GM21515 (cell line): ENCODE data around the gene GOLGA8N.
"Not testable (repeated sequence)": the region's sequence is repeated elsewhere in the genome, so short reads cannot be mapped to it uniquely, and the experiment has no call there.

Source experiments
- ATAC-seq: cut with Tn5 transposase; IDR thresholded peaks from one replicate; pipeline ENCODE4 v1.9.1; 2021; ENCODE audit not compliant: unreplicated experiment

The GOLGA8N gene

DNA sequence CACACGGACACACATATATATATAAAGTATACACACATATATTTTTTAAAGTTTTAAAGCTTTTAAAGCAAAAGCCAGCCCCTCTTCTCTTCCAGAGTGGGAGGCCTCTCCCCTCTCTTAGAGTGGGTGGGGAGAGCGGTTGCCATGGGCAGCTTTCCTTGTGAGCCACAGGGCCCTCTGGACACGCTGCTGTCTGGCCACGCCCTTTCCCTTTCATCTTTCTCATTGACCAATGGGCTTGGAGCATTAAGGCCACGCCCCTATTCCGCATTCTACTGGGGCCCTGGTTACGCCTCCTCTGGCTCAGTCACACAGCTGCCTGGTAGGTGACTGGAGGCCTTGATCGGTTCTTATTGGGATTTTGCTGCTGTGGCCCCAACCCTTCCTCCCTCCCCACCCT lies at the start of gene GOLGA8N:
GOLGA8N (plus strand) TSS at position 306 of the 400 bp plus-strand sequence.
- ATAC-seq = not testable (repeated sequence)

DNA sequence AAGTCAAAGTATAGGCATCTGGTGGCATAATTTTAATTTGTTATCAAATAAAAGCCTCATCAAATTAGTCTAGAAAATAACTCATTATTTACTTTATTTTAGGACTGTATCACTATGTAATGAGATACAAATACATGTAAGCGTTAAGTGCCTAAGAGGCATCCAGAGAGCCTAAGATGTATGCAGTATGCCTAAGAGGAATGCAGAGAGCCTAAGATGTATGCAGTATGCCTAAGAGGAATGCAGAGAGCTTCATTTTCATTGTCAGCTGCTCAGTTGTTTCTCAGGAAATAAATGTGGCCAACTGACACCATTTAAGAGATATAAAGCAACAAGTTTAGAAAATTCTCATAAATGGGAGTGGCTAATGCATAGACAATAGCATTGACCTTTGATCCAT lies 49.8 kb upstream of the GOLGA8N start:
- ATAC-seq = not testable (repeated sequence)

DNA sequence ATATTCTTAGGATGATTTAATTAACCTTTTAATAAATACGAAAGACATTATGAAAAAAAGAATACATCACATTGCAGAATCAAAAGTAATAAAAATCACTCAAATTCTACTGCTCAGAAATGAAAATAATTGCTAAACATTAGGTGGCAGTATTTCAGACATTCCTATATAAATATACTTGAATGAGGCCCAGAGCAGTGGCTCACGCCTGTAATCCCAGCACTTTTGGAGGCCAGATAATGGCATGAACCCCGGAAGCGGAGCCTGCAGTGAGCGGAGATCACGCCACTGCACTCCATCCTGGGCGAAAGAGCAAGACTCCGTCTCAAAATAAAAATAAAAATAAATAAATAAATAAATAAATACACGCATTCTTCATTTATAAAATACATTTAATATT lies 48.1 kb upstream of the GOLGA8N start:
- not testable (repeated sequence) for ATAC-seq

DNA sequence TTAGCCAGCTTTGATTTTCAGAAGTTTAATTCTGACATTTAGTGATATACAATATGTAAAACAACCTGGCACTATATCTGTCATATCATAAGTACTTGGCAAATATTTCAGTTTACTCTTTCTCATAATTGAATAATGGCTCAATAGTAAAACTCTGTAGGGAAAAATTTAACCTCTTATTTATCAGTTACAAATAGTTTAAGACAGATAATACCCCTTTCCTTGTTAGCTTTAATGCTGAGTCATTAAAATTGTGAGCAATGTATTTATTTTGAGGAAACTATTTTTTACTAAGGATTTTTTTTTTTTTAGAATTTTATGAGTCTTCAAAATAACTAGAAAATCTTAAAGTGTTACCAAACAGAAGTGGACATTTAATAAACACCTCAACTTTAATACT lies 38.7 kb upstream of the GOLGA8N start:
- not testable (repeated sequence) for ATAC-seq

DNA sequence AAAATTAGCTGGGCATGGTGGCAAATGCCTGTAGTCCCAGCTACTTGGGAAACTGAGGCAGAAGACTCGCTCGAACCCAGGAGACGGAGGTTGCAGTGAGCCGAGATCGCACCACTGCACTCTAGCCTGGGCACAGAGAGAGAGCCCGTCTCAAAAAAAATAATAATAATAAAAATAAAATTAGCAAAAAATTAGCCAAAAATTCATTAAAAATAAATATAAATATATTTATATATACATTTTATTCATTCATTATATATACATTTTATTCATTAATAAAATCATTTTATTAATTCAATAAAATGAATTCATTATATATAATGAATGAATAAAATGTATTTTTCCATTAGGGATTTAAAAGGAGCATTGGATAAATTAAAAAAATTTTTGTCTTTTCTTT lies 31.1 kb upstream of the GOLGA8N start:
- ATAC-seq = not testable (repeated sequence)

DNA sequence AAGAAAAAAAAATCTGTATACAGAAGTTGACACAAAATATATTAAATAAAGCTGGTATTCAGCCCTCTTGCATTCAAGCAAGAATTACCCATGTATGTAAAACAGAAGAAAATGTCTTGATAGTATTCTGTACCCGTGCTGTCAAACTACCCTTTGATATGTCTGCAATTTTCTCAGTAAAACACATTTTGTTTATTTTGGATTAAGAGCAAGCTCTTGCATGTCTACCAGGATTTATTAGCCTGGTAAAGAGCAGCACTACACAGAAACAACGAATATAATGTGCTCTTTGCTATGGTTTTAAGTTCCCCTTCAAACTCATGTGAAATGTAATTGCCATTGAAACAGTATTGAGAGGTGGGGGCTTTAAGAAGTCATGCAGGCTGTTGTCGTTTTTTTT lies 24.3 kb upstream of the GOLGA8N start:
- not testable (repeated sequence) for ATAC-seq

DNA sequence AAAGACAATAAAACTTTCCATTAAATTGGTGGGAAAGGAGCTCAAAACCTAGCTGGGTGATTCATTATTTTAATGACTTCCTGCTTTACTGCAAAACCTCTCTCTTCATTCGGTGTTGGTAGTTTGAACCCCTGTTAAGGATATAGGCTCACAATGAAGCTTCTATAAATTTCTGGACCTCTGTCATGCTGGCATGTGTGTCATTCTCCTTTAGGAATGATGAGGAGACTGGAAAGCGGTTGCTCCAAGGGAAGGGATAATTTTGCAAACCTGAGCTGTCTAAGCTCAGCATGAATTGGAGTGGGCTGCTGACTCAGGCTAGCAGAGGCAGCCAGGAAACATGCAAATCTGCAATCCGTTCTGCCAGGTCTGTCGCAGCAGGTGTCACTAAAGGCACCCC lies 14.8 kb upstream of the GOLGA8N start:
- ATAC-seq = not testable (repeated sequence)

DNA sequence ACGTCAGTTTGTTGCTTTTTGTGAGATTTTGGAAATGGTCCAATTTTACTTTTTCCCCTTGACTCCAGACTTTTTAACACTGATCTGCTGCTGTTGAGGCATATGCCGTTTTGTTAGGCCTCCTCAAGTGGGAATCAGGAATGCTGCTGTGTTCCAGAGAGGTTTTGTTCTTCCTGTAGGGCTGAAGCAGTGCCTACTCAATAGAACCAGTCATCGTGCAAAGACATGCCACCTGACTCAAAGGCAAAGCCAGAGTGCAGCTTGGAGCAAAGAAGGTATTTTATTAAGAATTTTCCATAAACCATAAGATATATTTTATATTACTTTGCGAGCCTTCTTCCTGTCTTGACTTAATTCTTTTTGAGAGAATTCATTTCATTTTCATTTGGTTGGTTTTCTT lies 7.4 kb upstream of the GOLGA8N start:
- not testable (repeated sequence) for ATAC-seq

DNA sequence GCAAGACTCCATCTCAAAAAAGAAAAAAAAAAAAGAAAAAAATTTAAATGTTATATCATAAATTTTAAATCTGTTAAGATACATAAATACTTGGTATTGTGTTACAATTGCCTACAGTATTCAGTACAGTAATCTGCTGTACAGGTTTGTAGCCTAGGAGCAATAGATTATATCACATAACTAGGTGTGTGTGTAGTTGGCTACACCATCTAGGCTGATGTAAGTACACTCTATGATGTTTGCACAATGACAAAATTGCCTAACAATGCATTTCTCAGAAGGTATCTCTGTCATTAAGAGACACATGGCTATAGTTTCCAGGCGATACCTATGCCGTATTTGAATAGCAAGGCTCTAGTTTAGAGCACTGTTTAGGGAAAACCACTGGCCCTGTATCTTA lies 16.3 kb downstream of the GOLGA8N start:
- not testable (repeated sequence) for ATAC-seq

DNA sequence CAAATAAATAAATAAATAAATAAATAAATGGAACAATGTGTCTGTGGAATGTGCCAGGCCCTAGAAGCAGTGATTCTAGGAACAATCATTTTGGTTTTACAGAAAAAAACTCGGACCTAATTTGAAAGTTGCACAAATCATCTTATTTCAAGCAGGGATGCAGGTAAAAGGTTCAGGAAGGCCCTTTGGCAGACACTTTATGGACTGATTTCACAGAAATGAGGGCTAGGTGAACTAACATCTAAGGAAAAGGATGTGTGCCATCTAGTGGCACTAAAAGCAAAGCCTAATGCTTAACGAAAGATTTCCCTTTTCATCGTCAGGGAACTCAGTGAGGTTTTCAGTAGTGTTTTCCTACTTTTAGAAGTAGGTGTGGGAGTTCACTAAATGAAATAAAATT lies 17.5 kb downstream of the GOLGA8N start:
- not testable (repeated sequence) for ATAC-seq

DNA sequence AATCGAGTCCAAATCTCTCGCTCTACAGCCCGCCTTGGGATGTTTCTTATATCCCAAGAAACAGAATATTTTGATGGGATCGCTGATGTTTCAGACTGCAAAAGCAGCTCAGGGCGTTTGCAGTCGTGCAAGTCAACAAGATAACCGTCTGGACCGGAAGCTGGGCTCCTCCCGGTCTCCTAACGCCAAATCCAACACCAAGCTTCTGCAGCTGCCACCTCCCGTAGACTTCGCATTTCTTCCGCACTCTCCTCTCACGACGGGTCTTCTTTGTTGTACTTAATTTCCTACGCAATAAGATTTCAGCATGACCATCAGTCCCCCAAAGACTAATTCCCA lies 21.4 kb downstream of the GOLGA8N start:
- peak; percentile 19 for ATAC-seq

DNA sequence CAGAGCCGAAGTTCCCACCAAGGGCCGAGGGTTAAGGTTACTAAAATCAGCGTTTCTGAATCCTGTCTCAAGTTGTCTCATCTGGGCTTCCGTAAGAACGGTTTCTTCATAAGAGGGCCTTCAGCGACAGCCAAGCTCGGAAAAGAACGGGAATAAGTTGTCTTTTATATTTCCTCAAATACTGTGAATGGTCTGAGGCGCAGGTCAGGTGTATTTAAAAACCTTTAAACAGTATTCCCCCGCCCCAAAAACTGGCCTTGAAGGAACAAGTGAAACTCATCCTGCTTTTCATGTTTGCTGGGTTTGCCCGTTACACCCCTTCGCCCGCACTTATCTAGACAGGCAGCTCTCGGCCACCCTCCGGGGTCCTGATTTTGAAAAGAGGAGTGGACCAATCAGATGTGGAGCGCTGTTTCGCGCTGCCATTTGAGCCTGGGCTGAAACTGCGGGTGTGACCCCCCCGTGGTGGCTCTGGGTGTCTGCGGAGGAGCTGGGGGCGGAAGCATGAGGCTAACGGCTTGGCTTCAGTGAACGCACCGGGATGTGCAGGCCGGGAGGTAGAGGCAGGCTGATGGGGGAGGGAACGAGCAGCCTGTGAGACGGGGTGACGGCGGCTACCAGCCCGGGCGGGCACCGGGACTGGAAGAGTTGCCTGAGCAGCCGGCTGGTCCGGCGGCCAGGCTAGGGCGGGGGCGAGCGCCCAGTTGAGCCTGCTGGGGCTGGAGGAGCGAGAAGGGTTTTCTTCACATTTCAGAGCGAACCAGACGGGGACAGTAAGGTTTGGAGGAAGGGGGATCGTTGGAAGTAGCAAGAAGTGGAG lies 22.0 kb downstream of the GOLGA8N start, which contains the start of gene ARHGAP11A:
ARHGAP11A (plus strand) TSS at position 454 of the 820 bp plus-strand sequence. CDS start 708 bp downstream, outside the sequence.
- ATAC-seq = peak; percentile 64

DNA sequence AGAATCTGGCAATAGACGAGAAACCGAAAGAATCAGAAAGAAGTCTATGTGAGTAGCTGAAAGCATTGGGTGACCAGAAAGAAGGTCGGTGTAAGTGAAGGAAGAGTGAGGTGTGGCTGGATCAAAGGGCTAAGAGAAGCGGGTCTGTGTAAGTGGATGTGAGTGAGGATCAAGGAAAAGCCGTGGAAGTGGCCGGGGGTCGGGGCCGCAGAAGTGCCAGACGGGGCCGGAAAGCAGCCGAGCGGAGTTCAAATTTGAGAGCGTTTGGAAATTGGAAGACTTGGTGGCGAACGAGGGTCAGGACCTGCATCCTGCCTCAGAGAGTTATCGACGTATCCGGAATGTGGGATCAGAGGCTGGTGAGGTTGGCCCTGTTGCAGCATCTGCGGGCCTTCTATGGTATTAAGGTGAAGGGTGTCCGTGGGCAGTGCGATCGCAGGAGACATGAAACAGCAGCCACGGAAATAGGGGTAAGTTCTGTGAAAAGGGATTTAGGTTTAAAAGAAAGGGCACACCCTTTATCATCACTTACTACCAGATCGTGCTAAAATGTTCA lies 22.7 kb downstream of the GOLGA8N start:
- ATAC-seq = peak; percentile 16

DNA sequence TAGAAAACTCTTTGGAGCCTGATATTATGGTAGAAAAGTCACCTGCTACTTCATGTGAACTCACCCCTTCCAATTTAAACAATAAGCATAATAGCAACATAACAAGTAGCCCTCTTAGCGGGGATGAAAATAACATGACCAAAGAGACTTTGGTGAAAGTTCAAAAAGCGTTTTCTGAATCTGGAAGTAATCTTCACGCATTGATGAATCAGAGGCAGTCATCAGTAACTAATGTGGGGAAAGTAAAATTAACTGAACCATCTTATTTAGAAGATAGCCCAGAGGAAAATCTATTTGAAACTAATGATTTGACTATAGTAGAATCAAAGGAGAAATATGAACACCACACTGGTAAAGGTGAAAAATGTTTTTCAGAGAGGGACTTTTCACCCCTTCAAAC lies 43.2 kb downstream of the GOLGA8N start:
- no peak for ATAC-seq

DNA sequence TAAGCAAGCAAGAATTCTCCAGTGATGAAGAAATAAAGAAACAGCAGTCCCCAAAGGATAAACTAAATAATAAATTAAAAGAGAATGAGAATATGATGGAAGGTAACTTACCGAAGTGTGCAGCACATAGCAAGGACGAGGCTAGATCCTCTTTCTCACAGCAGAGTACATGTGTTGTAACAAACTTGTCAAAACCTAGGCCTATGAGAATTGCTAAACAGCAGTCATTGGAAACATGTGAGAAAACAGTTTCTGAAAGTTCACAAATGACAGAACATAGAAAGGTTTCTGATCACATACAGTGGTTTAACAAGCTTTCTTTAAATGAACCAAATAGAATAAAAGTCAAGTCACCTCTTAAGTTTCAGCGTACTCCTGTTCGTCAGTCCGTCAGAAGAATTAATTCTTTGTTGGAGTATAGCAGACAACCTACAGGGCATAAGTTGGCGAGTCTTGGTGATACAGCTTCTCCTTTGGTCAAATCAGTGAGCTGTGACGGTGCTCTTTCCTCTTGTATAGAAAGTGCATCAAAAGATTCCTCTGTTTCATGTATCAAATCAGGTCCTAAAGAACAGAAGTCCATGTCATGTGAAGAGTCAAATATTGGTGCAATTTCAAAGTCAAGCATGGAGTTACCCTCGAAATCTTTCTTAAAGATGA lies 43.8 kb downstream of the GOLGA8N start:
- ATAC-seq = no peak

DNA sequence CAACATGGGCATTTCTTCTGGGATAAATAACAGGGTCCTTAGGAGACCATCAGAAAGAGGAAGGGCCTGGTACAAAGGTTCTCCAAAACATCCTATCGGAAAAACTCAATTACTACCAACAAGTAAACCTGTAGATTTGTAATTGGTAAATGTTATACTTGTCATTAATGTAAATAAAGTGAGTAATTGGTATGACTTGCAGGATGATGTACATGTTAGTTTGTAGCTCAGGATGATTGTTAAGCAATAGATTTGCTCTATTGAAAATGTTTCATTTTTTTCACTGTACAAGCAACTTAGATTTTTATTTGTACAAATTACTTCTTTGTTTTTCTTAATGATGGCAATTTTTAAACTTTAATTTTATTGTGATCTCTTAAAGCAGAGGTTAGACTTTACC lies 44.4 kb downstream of the GOLGA8N start:
- no peak for ATAC-seq

DNA sequence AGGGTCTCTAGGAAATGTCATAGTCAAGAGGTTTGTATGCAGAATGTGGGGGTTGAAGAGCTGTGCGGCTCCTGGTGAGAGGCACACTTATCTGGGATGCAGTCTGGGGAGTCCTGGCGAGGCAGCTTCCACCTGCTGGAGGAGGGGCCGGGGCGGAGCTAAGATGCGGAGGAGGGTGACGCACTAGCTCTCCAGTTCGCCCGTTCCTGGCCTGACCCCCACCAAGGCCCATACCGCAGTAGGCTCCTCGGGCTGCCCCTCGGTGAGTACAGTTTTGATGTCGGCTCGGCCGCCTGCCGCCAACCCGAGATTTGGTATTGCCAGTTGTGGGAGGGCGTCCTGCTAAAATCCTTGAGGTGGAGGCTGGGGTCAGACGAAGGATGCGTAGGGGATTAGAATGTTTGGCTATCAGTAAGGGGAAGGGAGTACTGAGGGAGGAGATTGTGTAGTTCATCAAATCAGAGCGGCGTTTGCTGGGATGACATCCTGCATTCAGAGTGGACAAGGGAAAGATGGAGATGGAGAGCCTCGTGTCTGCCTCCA lies 48.3 kb downstream of the GOLGA8N start, which contains the start of gene SCG5:
SCG5 (plus strand) TSS at position 194 of the 543 bp plus-strand sequence. CDS start 1,883 bp downstream, outside the sequence.
- ATAC-seq = no peak

DNA sequence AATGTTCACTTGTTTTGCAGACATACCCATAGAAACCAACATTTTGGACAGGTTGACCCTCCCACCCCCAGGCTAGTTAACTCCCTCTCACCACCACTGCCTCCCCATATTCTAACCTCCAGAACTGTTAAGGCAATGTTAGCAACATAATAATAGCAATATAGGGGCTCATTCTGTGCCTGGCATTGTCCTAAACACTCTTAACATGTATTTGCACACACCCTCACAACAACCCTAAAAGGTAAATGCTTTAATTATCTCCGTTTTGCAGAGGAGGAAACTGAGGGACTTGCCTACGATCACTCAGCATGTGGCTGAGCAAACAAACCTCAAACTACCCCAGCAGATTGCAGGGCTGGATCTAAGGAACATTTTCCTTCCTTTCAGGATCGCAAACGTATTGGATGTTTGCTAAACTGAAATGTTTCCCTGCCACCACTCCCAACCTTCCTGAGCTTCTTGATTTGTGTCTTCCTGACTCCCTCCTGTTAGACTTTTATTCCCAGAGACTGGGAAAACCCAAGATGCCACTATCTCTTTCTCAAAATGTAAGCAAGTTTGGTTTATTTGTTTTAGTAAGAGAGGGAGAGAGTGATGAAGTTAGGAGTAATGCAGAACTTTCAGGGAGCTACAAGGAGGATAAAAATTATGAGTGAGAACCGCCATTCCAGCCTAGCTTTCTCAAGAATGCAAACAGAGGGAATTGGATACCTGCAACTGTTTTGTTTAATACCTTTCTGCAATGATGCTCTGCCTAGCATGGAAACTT lies 49.6 kb downstream of the GOLGA8N start:
- no peak for ATAC-seq

DNA sequence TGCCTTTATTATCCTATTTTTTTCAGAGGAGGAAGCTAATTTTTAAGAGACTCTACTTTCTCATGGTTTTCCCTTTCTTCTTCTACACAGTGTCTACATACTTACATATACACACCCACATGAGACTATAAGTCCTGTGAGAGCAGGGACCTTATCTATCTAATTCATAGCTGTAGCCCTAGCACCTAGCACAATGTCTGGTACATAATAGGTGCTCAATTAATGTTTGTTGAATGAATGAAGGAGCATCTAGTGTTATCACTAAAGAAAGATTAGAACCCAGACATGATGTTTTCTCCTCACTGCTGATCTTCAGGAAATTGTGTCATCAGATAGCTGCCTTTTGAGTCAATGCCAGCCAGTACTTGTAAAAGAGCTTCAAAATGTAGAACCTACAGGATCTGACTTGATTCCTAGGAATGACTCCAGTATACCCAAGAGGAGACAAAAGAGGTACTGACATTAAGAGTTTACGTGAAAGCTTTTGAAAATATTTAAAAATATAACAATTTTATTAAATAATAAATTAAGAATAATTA lies 50.7 kb downstream of the GOLGA8N start:
- ATAC-seq = no peak

DNA sequence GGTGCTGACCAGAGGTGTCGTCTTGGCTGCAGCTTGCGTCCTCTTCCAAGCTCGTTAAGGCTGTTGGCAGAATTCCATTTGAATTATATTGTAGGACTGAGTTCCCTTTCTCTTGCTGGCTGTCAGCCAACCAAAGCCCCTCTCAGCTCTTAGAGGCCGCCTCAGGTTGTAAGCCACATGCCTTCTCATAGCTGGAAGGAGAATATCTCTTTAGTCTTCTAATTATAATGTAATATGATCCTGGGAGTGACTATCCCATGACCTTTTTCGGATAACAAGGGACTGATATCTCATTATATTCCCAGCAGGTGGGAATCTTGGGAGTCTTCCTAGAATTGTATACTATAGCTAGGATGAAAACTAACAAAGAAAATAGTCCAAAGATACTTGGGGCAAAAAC lies 53.0 kb downstream of the GOLGA8N start:
- ATAC-seq = no peak

DNA sequence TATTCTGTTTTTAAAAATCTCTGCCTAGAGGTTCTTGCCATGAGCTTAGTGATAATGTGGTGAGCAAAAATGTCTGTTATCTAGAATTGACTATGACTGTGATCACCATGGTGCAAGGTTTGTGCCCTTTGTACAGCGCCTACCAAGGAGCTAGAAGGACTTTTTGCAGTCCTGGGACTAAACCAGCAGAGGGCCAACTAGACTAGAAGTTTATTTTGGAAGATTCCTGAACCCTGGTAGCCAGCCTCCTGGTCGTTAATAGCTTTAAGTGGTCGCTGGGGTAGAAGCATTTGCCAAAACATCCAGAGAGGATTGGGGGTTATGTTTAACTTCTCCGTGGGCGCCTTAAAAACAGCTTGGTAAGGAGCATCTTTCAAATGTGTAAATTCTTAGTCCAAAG lies 56.1 kb downstream of the GOLGA8N start:
- no peak for ATAC-seq
